SK-N-SH (cell line): ENCODE measurements around the gene ZEB2. TPM values are rescaled to one million over a fixed set of nuclear protein-coding genes. Genes with fewer than 3 reads are reported as not detected.

Experiments used
- CTCF ChIA-PET: fragments of 300-600, 350-600 bp; formaldehyde crosslinking; extraction: SDS; loops from one replicate; lab custom pipeline; 2021; lab: Yijun Ruan, JAX
- POLR2A ChIA-PET: fragments of 350-600 bp; sonication (Branson Sonifier 250); formaldehyde crosslinking; extraction: SDS; loops from one replicate; lab custom pipeline; 2020; ENCODE audit warnings: antibody characterized with exemption, inconsistent platforms; lab: Yijun Ruan, JAX
- DNase-seq: peaks from one replicate; pipeline ENCODE4 v3.0.0; 2012
- H2AFZ ChIP-seq: fragments of 200-600 bp; sonication (generic); 2 replicates; pipeline ENCODE4 v1.8.1; 2016; ENCODE audit warnings: antibody characterized with exemption, mild to moderate bottlenecking, low read depth
- H3F3A ChIP-seq: fragments of 200-600 bp; sonication (generic); replicated peaks from 2 replicates; pipeline ENCODE3; 2016; ENCODE audit warnings: antibody characterized with exemption, mild to moderate bottlenecking; ENCODE audit not compliant: insufficient read depth
- H3K27ac ChIP-seq, 2 experiments: fragments of 200-500 bp in 1 of 2; fragments of 200-600 bp in 1 of 2; sonication (Bioruptor generic) in 1 of 2; sonication (generic), shearing (Covaris generic) in 1 of 2; 2 replicates each; pipeline versions ENCODE4 v1.5.1 to v1.6.1; 2014 to 2016; ENCODE audit warnings: low read depth in 2 of 2, inconsistent platforms in 1 of 2, low read length in 1 of 2, mild to moderate bottlenecking in 1 of 2, mixed read lengths in 1 of 2
- H3K27me3 ChIP-seq: fragments of 200-600 bp; sonication (generic), shearing (Covaris generic); 2 replicates; pipeline ENCODE4 v1.6.1; 2016; ENCODE audit warnings: mixed run types; ENCODE audit not compliant: insufficient read depth
- H3K36me3 ChIP-seq, 2 experiments: fragments of 200-500 bp in 1 of 2; fragments of 200-600 bp in 1 of 2; sonication (Bioruptor generic) in 1 of 2; sonication (generic) in 1 of 2; replicated peaks in 1 of 2; 2 replicates each; pipeline versions ENCODE3 to v1.5.1; 2014 to 2016; ENCODE audit warnings: low read length in 1 of 2, mild to moderate bottlenecking in 1 of 2; ENCODE audit not compliant: insufficient read depth in 2 of 2, control insufficient read depth in 1 of 2
- H3K4me1 ChIP-seq, 2 experiments: fragments of 200-500 bp in 1 of 2; fragments of 200-600 bp in 1 of 2; sonication (Bioruptor generic) in 1 of 2; sonication (generic), shearing (Covaris generic) in 1 of 2; 2 replicates each; pipeline versions ENCODE4 v1.5.1 to v1.6.1; 2014 to 2016; ENCODE audit warnings: low read depth in 1 of 2, low read length in 1 of 2, mixed run types in 1 of 2; ENCODE audit not compliant: insufficient read depth in 2 of 2, control insufficient read depth in 1 of 2
- H3K4me2 ChIP-seq: fragments of 200-600 bp; sonication (generic), shearing (Covaris generic); 2 replicates; pipeline ENCODE4 v1.6.1; 2017; ENCODE audit warnings: mixed run types
- H3K4me3 ChIP-seq, 2 experiments: fragments of 200-500 bp in 1 of 2; fragments of 200-600 bp in 1 of 2; sonication (Bioruptor generic) in 1 of 2; sonication (generic), shearing (Covaris generic) in 1 of 2; 2 replicates each; pipeline versions ENCODE4 v1.5.1 to v1.8.1; 2014 to 2016; ENCODE audit warnings: low read depth in 2 of 2, inconsistent platforms in 1 of 2, low read length in 1 of 2, mild to moderate bottlenecking in 1 of 2, mixed read lengths in 1 of 2, moderate library complexity in 1 of 2
- H3K79me2 ChIP-seq: fragments of 200-600 bp; sonication (generic); 2 replicates; pipeline ENCODE4 v1.8.1; 2017; ENCODE audit warnings: mild to moderate bottlenecking; ENCODE audit not compliant: insufficient read depth
- H3K9ac ChIP-seq: fragments of 200-600 bp; sonication (generic); 2 replicates; pipeline ENCODE4 v1.6.1; 2017; ENCODE audit warnings: mixed run types
- H3K9me2 ChIP-seq: fragments of 200-600 bp; sonication (generic); 2 replicates; pipeline ENCODE4 v1.6.1; 2017; ENCODE audit warnings: mixed run types
- H3K9me3 ChIP-seq: fragments of 200-600 bp; sonication (generic); 2 replicates; pipeline ENCODE4 v1.6.1; 2017; ENCODE audit warnings: mixed run types, mild to moderate bottlenecking, moderate library complexity
- H4K20me1 ChIP-seq: fragments of 200-600 bp; sonication (generic); 2 replicates; pipeline ENCODE4 v1.6.1; 2017; ENCODE audit warnings: mild to moderate bottlenecking, mixed run types; ENCODE audit not compliant: insufficient read depth
- CHD2 ChIP-seq: fragments of 150-350 bp; IDR thresholded peaks from 2 replicates; pipeline ENCODE4 v1.6.1; 2018; ENCODE audit warnings: low read length; ENCODE audit not compliant: partially characterized antibody
- ELF1 ChIP-seq: IDR thresholded peaks from 2 replicates; pipeline ENCODE4 v1.4.0; 2012
- EZH2phosphoT487 ChIP-seq: fragments of 200-600 bp; sonication (generic); IDR thresholded peaks from 2 replicates; pipeline ENCODE4 v1.6.1; 2017; ENCODE audit warnings: low read depth, mixed run types, mild to moderate bottlenecking, antibody characterized with exemption, moderate library complexity, borderline replicate concordance
- FOSL2 ChIP-seq: IDR thresholded peaks from 2 replicates; pipeline ENCODE4 v1.4.0; 2012; ENCODE audit warnings: low read depth, mild to moderate bottlenecking, moderate library complexity, borderline replicate concordance
- FOXM1 ChIP-seq: IDR thresholded peaks from 2 replicates; pipeline ENCODE4 v1.4.0; 2012; ENCODE audit warnings: low read depth, mild to moderate bottlenecking
- GABPA ChIP-seq: IDR thresholded peaks from 2 replicates; pipeline ENCODE4 v1.4.0; 2012; ENCODE audit warnings: low read depth, mild to moderate bottlenecking
- GATA2 ChIP-seq: sonication (generic); formaldehyde crosslinking; IDR thresholded peaks from 2 replicates; pipeline ENCODE4 v1.5.0; 2020; ENCODE audit warnings: mild to moderate bottlenecking, missing genetic modification reagents
- IRF3 ChIP-seq: fragments of 150-350 bp; IDR thresholded peaks from 2 replicates; pipeline ENCODE4 v1.6.1; 2016; ENCODE audit warnings: mild to moderate bottlenecking, low read depth, low read length
- NFIC ChIP-seq: IDR thresholded peaks from 2 replicates; pipeline ENCODE4 v1.4.0; 2012; ENCODE audit warnings: borderline replicate concordance
- POLR2AphosphoS5 ChIP-seq: IDR thresholded peaks from 2 replicates; pipeline ENCODE4 v1.6.1; 2012; ENCODE audit warnings: low read depth, low read length
- TAF1 ChIP-seq: IDR thresholded peaks from 2 replicates; pipeline ENCODE4 v1.6.1; 2012; ENCODE audit warnings: low read depth, mild to moderate bottlenecking, low read length, moderate library complexity, borderline replicate concordance
- TEAD4 ChIP-seq: IDR thresholded peaks from 2 replicates; pipeline ENCODE4 v1.4.0; 2012; ENCODE audit warnings: mild to moderate bottlenecking, borderline replicate concordance; ENCODE audit not compliant: insufficient read depth
- YY1 ChIP-seq: IDR thresholded peaks from 2 replicates; pipeline ENCODE4 v1.4.0; 2012; ENCODE audit warnings: low read depth, mild to moderate bottlenecking
- WGBS: methylation state at CpG from one replicate; pipeline ENCODE4 v1.1.6; 2017; ENCODE audit warnings: low lambda C conversion rate; 5-methylcytosine and 5-hydroxymethylcytosine counted together
- polyA plus RNA-seq, 3 experiments: library from polyadenylated mRNA; depleted of rRNA; stranded (reverse); fragments of >200 nt; gene quantifications; 2 replicates each; pipeline ENCODE4 v1.2.3, GENCODE V29; 2012
- TF ChIP-seq, protein P1 (sequence below): fragments of 200-600 bp; sonication (generic); IDR thresholded peaks from 2 replicates; pipeline ENCODE4 v1.6.1; 2017; ENCODE audit warnings: antibody characterized with exemption, mild to moderate bottlenecking, moderate library complexity
- TF ChIP-seq, protein P2 (sequence below): fragments of 150-350 bp; IDR thresholded peaks from 2 replicates; pipeline ENCODE4 v1.6.1; 2017; ENCODE audit warnings: antibody characterized with exemption, low read length, low read depth, borderline replicate concordance
- TF ChIP-seq, protein P3 (sequence below): IDR thresholded peaks from 2 replicates; pipeline ENCODE4 v1.4.0; 2012; ENCODE audit warnings: low read depth

Gene ZEB2
- polyA plus RNA-seq, 1 of the 3 experiments (the other 2 are of a cell fraction), result 16.3 TPM

GRCh38 chr2:144456680-144457079 lies 63.2 kb downstream of the ZEB2 start:
- Histone ChIP-seq H3F3A (peaks cover 19% of the 10 kb centered on the region), H3K4me3 (no peak overlapping the region), H3K9me2 (no peaks in the 10 kb centered on the region), H3K36me3 (no peaks in the 10 kb centered on the region), H3K27me3 (no peaks in the 10 kb centered on the region), H4K20me1 (no peaks in the 10 kb centered on the region; the same call in 1 of the 2 replicates), H3K9ac (no peak overlapping the region), H3K4me2 (no peak overlapping the region; the same call in 1 of the 2 replicates), H3K27ac (peak overlapping the region; percentile 74 to 99), H3K9me3 (no peaks in the 10 kb centered on the region), H3K79me2 (peaks cover 89% of the 10 kb centered on the region), H3K4me1 (peaks cover 50 to 66% of the 10 kb centered on the region in 2 experiments), H2AFZ (no peak overlapping the region)
- no peak for TF ChIP-seq NFIC
- TF ChIP-seq TEAD4, result no peak
- DNase-seq, result no peak
- WGBS, result 40% methylated on average over 3 of the region's 3 CpGs
- POLR2A ChIA-PET, result no interaction called here
- CTCF ChIA-PET, result interaction anchor here (1.0 to 3.4 kb wide), 2 partner anchors 12 to 13 kb away, joined by 4 to 12 read pairs; no protein-coding TSS in a partner anchor

DNA sequence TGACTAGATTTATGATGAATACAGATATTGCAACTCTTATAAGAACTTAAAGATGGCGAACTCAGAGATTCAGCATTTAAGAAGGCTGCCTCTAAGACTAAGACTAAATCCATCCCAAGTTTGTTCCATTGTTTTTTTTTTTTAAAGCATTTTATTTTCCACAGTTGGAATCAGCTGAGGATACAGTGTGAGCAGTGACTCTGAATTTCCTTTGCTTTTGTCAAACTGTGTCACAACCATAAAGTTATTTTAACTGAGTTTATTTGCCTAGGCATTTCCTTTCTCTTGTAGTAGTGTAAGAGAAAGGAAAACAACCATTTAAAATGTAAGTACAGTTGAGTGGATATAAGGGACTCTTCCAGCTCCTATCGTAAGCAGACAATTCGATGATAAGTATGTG lies 63.9 kb downstream of the ZEB2 start:
- WGBS, result 98% methylated on average over 3 of the region's 3 CpGs
- ChIA-PET CTCF (interaction anchor here (1.0 to 3.4 kb wide), 4 partner anchors 8 to 23 kb away, joined by 4 to 12 read pairs (median 4); no protein-coding TSS in a partner anchor), POLR2A (no interaction called here)
- Histone ChIP-seq H4K20me1 (no peaks in the 10 kb centered on the region; the same call in 1 of the 2 replicates), H3K4me3 (no peak overlapping the region), H3F3A (peaks cover 19% of the 10 kb centered on the region), H3K4me2 (peak overlapping the region; percentile 74), H3K4me1 (peaks cover 45 to 64% of the 10 kb centered on the region in 2 experiments), H3K27ac (peak overlapping the region; percentile 74 to 99), H3K79me2 (peaks cover 93% of the 10 kb centered on the region), H3K9ac (no peak overlapping the region; the same call in 1 of the 2 replicates), H3K9me3 (no peaks in the 10 kb centered on the region), H3K36me3 (peaks cover 0 to 3% of the 10 kb centered on the region in 2 experiments), H2AFZ (no peak overlapping the region), H3K9me2 (no peaks in the 10 kb centered on the region), H3K27me3 (no peaks in the 10 kb centered on the region)
- TF ChIP-seq YY1, result no peak
- TF ChIP-seq FOSL2, result no peak
- TF ChIP-seq IRF3, result no peak
- TF ChIP-seq CHD2, result no peak
- TF ChIP-seq FOXM1, result no peak
- TF ChIP-seq, protein P1, sequence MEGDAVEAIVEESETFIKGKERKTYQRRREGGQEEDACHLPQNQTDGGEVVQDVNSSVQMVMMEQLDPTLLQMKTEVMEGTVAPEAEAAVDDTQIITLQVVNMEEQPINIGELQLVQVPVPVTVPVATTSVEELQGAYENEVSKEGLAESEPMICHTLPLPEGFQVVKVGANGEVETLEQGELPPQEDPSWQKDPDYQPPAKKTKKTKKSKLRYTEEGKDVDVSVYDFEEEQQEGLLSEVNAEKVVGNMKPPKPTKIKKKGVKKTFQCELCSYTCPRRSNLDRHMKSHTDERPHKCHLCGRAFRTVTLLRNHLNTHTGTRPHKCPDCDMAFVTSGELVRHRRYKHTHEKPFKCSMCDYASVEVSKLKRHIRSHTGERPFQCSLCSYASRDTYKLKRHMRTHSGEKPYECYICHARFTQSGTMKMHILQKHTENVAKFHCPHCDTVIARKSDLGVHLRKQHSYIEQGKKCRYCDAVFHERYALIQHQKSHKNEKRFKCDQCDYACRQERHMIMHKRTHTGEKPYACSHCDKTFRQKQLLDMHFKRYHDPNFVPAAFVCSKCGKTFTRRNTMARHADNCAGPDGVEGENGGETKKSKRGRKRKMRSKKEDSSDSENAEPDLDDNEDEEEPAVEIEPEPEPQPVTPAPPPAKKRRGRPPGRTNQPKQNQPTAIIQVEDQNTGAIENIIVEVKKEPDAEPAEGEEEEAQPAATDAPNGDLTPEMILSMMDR, result no peak
- TF ChIP-seq TEAD4, result no peak
- TF ChIP-seq, protein P2, sequence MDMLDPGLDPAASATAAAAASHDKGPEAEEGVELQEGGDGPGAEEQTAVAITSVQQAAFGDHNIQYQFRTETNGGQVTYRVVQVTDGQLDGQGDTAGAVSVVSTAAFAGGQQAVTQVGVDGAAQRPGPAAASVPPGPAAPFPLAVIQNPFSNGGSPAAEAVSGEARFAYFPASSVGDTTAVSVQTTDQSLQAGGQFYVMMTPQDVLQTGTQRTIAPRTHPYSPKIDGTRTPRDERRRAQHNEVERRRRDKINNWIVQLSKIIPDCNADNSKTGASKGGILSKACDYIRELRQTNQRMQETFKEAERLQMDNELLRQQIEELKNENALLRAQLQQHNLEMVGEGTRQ, result no peak
- TF ChIP-seq EZH2phosphoT487, result no peak
- no peak for TF ChIP-seq GATA2 (CRISPR knock-in tag)
- no peak for TF ChIP-seq POLR2AphosphoS5
- TF ChIP-seq, protein P3, sequence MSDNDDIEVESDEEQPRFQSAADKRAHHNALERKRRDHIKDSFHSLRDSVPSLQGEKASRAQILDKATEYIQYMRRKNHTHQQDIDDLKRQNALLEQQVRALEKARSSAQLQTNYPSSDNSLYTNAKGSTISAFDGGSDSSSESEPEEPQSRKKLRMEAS, result no peak
- no peak for TF ChIP-seq GABPA
- no peak for TF ChIP-seq ELF1
- no peak for TF ChIP-seq TAF1
- no peak for DNase-seq
